Ishikawa (cell line): ENCODE measurements around the gene ASIC2.

Experiments
- CEBPB ChIP-seq: IDR thresholded peaks from 2 replicates; pipeline ENCODE4 v1.6.1; 2012
- CREB1 ChIP-seq: IDR thresholded peaks from 2 replicates; pipeline ENCODE4 v1.6.1; 2012; ENCODE audit warnings: low read depth
- EGR1 ChIP-seq: IDR thresholded peaks from 2 replicates; pipeline ENCODE4 v1.6.1; 2012
- EP300 ChIP-seq: IDR thresholded peaks from 2 replicates; pipeline ENCODE4 v1.6.1; 2012; ENCODE audit warnings: borderline replicate concordance
- FOXM1 ChIP-seq: IDR thresholded peaks from 2 replicates; pipeline ENCODE4 v1.6.1; 2012; ENCODE audit warnings: low read depth, borderline replicate concordance
- NFIC ChIP-seq: IDR thresholded peaks from 2 replicates; pipeline ENCODE4 v1.6.1; 2012
- RAD21 ChIP-seq: IDR thresholded peaks from 2 replicates; pipeline ENCODE4 v1.6.1; 2012; ENCODE audit warnings: low read depth
- TAF1 ChIP-seq: IDR thresholded peaks from 2 replicates; pipeline ENCODE4 v1.6.1; 2012; ENCODE audit warnings: low read depth, mild to moderate bottlenecking
- TCF12 ChIP-seq: IDR thresholded peaks from 2 replicates; pipeline ENCODE4 v1.6.1; 2012; ENCODE audit warnings: low read depth
- TEAD4 ChIP-seq: IDR thresholded peaks from 2 replicates; pipeline ENCODE4 v1.6.1; 2012
- USF1 ChIP-seq: IDR thresholded peaks from 2 replicates; pipeline ENCODE4 v1.6.1; 2012
- YY1 ChIP-seq: IDR thresholded peaks from 2 replicates; pipeline ENCODE4 v1.6.1; 2012; ENCODE audit warnings: low read depth
- ZBTB7A ChIP-seq: IDR thresholded peaks from 2 replicates; pipeline ENCODE4 v1.6.1; 2012; ENCODE audit warnings: low read depth
- TF ChIP-seq, protein P1 (sequence below): IDR thresholded peaks from 2 replicates; pipeline ENCODE4 v1.6.1; 2012; ENCODE audit warnings: low read depth, mild to moderate bottlenecking
- TF ChIP-seq, protein P2 (sequence below): IDR thresholded peaks from 2 replicates; pipeline ENCODE4 v1.6.1; 2012

The ASIC2 gene

DNA sequence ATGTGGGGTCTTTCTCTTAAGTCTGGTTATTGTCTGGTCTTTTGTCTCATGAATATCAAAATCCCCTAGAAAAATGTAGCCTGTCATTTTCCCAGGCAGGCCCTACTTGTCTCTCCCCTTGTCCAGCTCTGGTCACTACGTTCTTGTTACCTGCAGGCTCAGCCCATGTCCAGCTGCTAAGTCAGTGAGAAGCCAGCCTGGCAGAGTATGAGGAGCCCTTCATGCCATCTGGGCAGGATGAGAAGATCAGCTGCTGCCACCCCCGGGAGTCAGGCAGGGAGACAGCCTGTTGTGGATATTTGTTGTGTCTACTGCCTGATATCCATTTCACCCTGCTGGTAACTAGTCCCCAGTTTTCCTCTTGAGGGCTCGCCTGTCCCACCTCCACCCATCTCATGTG is 88.9 kb downstream of the ASIC2 start:
- TF ChIP-seq TAF1 = no peak

DNA sequence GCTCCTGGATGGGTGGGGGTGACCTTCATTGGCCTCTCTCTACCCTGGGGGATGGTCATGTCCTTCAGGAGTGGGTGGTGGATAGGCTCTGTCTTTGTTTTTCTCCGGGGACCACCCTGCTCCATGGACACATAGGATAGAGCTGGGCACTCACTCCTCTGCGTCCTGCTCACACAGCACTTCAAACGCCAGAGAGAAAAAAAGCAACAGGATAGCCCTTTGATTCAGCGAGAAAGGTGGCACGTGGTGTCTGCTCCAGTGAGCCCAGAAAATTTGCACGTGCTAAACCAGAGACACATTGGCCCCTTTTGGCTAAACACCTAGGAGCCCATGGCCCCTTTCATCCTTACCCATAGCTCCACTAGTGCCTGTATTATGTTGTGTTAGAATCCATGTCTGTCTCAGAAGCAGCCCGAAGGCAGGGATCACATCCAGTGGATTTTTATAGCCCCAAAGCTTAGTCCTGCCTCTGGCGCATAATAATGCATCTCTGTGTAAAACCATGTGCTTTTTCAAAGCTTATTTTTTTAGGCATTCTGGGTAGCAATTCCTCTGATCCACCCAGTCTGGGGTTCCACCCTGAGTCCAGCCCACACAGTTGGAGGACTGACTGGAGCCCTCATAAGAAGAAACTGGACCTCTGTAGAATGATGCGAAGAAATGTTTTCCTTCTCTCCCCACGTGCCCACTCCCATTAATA is 90.1 kb downstream of the ASIC2 start:
- TF ChIP-seq TCF12 = no peak
- TF ChIP-seq, protein P1, sequence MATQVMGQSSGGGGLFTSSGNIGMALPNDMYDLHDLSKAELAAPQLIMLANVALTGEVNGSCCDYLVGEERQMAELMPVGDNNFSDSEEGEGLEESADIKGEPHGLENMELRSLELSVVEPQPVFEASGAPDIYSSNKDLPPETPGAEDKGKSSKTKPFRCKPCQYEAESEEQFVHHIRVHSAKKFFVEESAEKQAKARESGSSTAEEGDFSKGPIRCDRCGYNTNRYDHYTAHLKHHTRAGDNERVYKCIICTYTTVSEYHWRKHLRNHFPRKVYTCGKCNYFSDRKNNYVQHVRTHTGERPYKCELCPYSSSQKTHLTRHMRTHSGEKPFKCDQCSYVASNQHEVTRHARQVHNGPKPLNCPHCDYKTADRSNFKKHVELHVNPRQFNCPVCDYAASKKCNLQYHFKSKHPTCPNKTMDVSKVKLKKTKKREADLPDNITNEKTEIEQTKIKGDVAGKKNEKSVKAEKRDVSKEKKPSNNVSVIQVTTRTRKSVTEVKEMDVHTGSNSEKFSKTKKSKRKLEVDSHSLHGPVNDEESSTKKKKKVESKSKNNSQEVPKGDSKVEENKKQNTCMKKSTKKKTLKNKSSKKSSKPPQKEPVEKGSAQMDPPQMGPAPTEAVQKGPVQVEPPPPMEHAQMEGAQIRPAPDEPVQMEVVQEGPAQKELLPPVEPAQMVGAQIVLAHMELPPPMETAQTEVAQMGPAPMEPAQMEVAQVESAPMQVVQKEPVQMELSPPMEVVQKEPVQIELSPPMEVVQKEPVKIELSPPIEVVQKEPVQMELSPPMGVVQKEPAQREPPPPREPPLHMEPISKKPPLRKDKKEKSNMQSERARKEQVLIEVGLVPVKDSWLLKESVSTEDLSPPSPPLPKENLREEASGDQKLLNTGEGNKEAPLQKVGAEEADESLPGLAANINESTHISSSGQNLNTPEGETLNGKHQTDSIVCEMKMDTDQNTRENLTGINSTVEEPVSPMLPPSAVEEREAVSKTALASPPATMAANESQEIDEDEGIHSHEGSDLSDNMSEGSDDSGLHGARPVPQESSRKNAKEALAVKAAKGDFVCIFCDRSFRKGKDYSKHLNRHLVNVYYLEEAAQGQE = no peak
- no peak for TF ChIP-seq CREB1
- no peak for TF ChIP-seq NFIC
- TF ChIP-seq, protein P2, sequence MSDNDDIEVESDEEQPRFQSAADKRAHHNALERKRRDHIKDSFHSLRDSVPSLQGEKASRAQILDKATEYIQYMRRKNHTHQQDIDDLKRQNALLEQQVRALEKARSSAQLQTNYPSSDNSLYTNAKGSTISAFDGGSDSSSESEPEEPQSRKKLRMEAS = no peak
- TF ChIP-seq CEBPB = no peak
- no peak for TF ChIP-seq YY1
- no peak for TF ChIP-seq USF1

GRCh38 chr17:33202021-33202420 is 91.1 kb downstream of the ASIC2 start:
- TF ChIP-seq TCF12 (no peak), NFIC (no peak), RAD21 (no peak), CREB1 (no peak), TAF1 (no peak), FOXM1 (no peak), USF1 (no peak), CEBPB (no peak), EP300 (no peak)
- TF ChIP-seq, protein P2 = no peak
- TF ChIP-seq, protein P1 = no peak

DNA sequence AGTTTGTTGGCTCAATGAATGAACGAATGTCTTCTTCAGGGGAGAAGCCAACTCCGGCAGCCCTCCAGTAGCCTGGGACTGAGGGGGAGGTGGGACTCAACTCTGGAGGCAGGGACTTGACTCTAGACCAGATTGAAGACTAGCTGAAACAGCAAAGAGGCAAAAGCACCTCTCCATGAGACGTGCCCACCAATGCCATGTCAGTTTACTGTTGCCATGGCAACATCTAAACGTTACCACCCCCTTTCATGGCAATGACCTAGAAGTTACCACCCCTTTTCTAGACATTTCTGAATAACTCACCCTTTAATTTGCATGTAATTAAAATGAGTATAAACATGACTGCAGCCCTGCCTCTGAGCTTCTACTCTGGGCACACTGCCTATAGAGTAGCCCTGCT is 91.8 kb downstream of the ASIC2 start:
- no peak for TF ChIP-seq USF1
- TF ChIP-seq TCF12 = no peak

- no peak for TF ChIP-seq ZBTB7A
- no peak for TF ChIP-seq RAD21
- no peak for TF ChIP-seq EP300
- no peak for TF ChIP-seq YY1
- no peak for TF ChIP-seq CEBPB
- no peak for TF ChIP-seq EGR1
- TF ChIP-seq, protein P1 = no peak
- no peak for TF ChIP-seq FOXM1
- TF ChIP-seq USF1 = no peak
- TF ChIP-seq, protein P2 = no peak
- TF ChIP-seq TAF1 = no peak
- no peak for TF ChIP-seq CREB1
- TF ChIP-seq TEAD4 = no peak
- TF ChIP-seq NFIC = no peak
- no peak for TF ChIP-seq TCF12
Measured at GRCh38 chr17:33200587-33200986, 92.5 kb downstream of the ASIC2 start.
